ENCODE measurements around the gene ATG7. TPM values are rescaled to one million over a fixed set of nuclear protein-coding genes. Genes with fewer than 3 reads are reported as not detected.

Gene ATG7
- polyA plus RNA-seq, 1 donor (not counting 4 experiments of a cell fraction or from before 2014, with no cell fraction given) = 27.9 TPM

- no peak overlapping the region for H3K9ac ChIP-seq (ENCODE audit: control insufficient read depth, extremely low read depth, insufficient read depth, low read length)
- no peak overlapping the region for H2AFZ ChIP-seq (ENCODE audit: control insufficient read depth, low read length)
- H3K36me3 ChIP-seq (ENCODE audit: control insufficient read depth in 2 of 2, extremely low read depth in 1 of 2, insufficient read depth in 2 of 2, low read length in 2 of 2) = peaks cover 0 to 3% of the 10 kb centered on the region in 2 experiments
- H3K4me2 ChIP-seq (ENCODE audit: control insufficient read depth, extremely low read depth, insufficient read depth, low read depth, low read length) = no peak overlapping the region
- peaks cover 11% of the 10 kb centered on the region for H3K4me1 ChIP-seq (ENCODE audit: control insufficient read depth, extremely low read depth, insufficient read depth, low read length)
- dilution Hi-C loops (cut with MboI; ENCODE audit: extremely low pct_ligation_motif_present, low sequenced_read_pairs) = no loop called here
- no peak overlapping the region for H3K27ac ChIP-seq (ENCODE audit: control insufficient read depth, insufficient read depth, low read length)
- DNase-seq (ENCODE audit: low read depth, low spot score) (no peak), FAIRE-seq (no peak)
- no peaks in the 10 kb centered on the region for H4K20me1 ChIP-seq (ENCODE audit: control insufficient read depth, extremely low read depth, insufficient read depth, low read length)
- no peaks in the 10 kb centered on the region for H3K9me3 ChIP-seq (ENCODE audit: control insufficient read depth, low read depth, low read length)
- no peak overlapping the region for H3K4me3 ChIP-seq (ENCODE audit: control insufficient read depth in 2 of 3, extremely low read depth in 1 of 3, insufficient read depth in 2 of 3, low read depth in 1 of 3, low read length in 3 of 3)
- H3K79me2 ChIP-seq (ENCODE audit: control insufficient read depth, insufficient read depth, low read length) = no peaks in the 10 kb centered on the region
- no peaks in the 10 kb centered on the region for H3K9me1 ChIP-seq (ENCODE audit: control insufficient read depth, extremely low read depth, insufficient read depth, low read length)
- TF ChIP-seq CTCF (optimal IDR thresholded peaks at IDR 0.05 in 1 of 3, IDR thresholded peaks at IDR 0.05 in 1 of 3, conservative IDR thresholded peaks at IDR 0.05 in 1 of 3; ENCODE audit: extremely low read depth in 1 of 3, insufficient read depth in 2 of 3, low read length in 3 of 3) = no peak
- no peak for TF ChIP-seq EZH2 (IDR thresholded peaks at IDR 0.05; ENCODE audit: low read length)
- no peaks in the 10 kb centered on the region for H3K27me3 ChIP-seq (ENCODE audit: control insufficient read depth, extremely low read depth, insufficient read depth, low read length)
These were observed 56.2 kb downstream of the ATG7 start for GRCh38 chr3:11328196-11328945.

DNA sequence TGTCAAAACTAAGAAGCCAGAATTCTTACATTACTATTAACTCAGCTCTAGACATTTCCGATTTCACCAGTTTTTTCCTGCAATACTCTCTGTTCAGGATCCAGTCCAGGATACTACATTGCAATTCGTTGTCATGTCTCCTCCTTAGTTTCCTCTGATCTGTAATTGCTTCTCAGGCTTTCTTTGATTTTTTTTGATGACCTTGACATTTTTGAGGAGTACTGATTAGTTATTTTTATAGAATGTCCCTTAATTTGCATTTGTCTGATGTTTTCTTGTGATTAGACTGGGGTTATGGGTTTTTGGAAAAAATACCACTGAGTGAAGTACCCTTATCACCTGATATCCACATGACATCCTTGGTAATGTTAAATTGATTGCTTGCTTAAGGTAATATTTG is 57.6 kb downstream of the ATG7 start:
- dilution Hi-C loops (cut with MboI; ENCODE audit: extremely low pct_ligation_motif_present, low sequenced_read_pairs) = no loop called here
- H3K79me2 ChIP-seq (ENCODE audit: control insufficient read depth, insufficient read depth, low read length) = no peaks in the 10 kb centered on the region
- peaks cover 11% of the 10 kb centered on the region for H3K4me1 ChIP-seq (ENCODE audit: control insufficient read depth, extremely low read depth, insufficient read depth, low read length)
- no peaks in the 10 kb centered on the region for H3K9me3 ChIP-seq (ENCODE audit: control insufficient read depth, low read depth, low read length)
- H4K20me1 ChIP-seq (ENCODE audit: control insufficient read depth, extremely low read depth, insufficient read depth, low read length) = no peaks in the 10 kb centered on the region
- H3K9ac ChIP-seq (ENCODE audit: control insufficient read depth, extremely low read depth, insufficient read depth, low read length) = no peak overlapping the region
- no peak overlapping the region for H3K27ac ChIP-seq (ENCODE audit: control insufficient read depth, insufficient read depth, low read length)
- TF ChIP-seq CTCF (optimal IDR thresholded peaks at IDR 0.05 in 1 of 3, IDR thresholded peaks at IDR 0.05 in 1 of 3, conservative IDR thresholded peaks at IDR 0.05 in 1 of 3; ENCODE audit: extremely low read depth in 1 of 3, insufficient read depth in 2 of 3, low read length in 3 of 3) = no peak
- TF ChIP-seq EZH2 (IDR thresholded peaks at IDR 0.05; ENCODE audit: low read length) = no peak
- no peak overlapping the region for H2AFZ ChIP-seq (ENCODE audit: control insufficient read depth, low read length)
- DNase-seq (ENCODE audit: low read depth, low spot score) (no peak), FAIRE-seq (no peak)
- H3K36me3 ChIP-seq (ENCODE audit: control insufficient read depth in 2 of 2, extremely low read depth in 1 of 2, insufficient read depth in 2 of 2, low read length in 2 of 2) = peaks cover 0 to 1% of the 10 kb centered on the region in 2 experiments
- H3K4me2 ChIP-seq (ENCODE audit: control insufficient read depth, extremely low read depth, insufficient read depth, low read depth, low read length) = no peak overlapping the region
- no peaks in the 10 kb centered on the region for H3K9me1 ChIP-seq (ENCODE audit: control insufficient read depth, extremely low read depth, insufficient read depth, low read length)
- H3K4me3 ChIP-seq (ENCODE audit: control insufficient read depth in 2 of 3, extremely low read depth in 1 of 3, insufficient read depth in 2 of 3, low read depth in 1 of 3, low read length in 3 of 3) = no peak overlapping the region
- H3K27me3 ChIP-seq (ENCODE audit: control insufficient read depth, extremely low read depth, insufficient read depth, low read length) = no peaks in the 10 kb centered on the region

Measured in keratinocyte (primary cell).